HG03565 (cell line): Measurements from ENCODE around the gene TPSD1.
"Not testable (repeated sequence)": the region's sequence is repeated elsewhere in the genome, so short reads cannot be mapped to it uniquely, and the experiment has no call there.

Source experiments
- ATAC-seq: cut with Tn5 transposase; IDR thresholded peaks from one replicate; pipeline ENCODE4 v1.9.1; 2021; ENCODE audit warnings: mild to moderate bottlenecking, moderate library complexity; ENCODE audit not compliant: unreplicated experiment

The TPSD1 gene

DNA sequence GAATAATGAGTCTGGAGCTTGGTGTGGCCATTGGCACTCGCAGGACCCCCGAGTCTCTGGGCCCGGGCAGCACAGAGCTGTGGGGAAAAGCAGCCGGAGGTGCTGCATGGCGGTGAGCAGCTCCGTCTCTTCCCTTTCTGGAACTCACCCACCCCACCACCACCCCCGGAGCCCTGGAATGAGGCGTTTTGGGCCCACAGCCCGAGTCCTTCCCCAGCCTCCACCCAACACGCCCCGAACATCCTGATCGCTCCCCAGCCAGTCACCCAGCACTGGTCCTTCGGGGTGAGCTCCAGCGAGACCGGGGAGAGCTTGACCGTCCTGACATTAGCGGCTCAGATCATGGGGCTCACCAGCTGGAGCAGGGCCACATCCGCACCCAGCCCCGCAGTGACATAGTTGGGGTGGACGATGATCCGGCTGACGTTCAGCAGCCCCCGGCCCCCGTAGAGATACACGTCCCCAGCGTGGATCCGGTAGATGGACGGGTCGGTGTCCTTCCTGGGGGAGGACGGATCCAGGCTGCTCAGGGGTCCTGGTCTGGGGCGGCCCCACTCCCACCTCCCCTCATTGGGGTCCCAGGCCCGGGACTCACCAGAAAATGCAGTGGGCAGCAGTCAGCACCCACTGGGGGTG is 6.5 kb downstream of the TPSD1 start:
- ATAC-seq: no peak

DNA sequence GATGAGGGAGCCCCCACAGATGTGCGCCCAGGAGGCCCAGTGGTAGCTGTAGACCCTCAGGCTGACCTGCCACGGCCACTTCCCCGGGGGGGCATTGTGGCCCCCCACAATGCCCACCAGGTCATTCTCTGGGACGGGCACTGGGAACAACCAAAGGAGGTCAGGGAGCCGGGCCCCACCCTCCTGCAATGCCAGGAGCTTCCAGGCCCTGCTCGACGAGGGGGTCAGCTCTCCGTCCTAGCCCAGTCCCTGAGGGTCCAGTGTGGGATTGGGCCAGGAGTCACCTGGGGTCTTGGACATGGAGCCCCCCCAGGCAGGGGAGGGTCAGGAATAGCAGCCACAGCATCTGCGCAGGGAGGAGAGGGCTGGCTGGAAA is 7.0 kb downstream of the TPSD1 start:
- ATAC-seq: no peak

DNA sequence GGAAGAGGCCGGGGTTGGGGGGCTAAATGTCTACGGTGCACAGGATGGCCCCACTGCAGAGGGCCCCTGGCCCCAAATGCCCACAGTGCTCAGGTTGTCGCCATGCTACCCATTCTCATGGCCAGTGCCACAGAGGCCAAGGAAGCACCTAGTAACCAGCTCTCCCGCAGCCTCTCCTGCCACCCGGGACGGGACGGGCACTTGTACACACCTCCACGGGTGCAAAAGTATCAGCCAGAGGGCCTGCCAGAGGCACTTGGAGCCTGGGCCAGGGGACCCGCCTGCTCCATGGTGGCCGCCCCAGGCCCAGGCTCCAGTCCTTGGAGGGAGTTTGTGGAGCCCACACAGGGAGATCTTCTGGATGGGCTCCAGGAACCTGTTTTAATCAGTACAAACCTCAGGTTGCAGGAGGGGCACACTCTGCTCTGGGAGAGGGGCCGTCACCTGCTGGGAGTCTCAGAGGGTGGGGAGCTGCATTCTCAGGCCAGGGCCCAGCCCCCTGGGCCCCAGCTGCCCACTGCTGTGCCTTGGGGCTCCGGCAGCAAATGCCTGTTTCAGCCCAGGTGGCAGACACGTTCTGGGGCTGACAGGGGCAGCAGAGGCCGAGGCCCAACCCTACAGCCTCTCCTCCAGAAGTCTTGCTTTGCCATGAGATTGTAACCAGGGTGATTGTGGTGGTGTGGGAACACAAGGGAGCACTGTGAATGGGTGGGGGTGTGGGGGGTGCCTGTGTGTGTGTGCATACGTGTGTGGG is 7.9 kb downstream of the TPSD1 start:
- ATAC-seq: no peak

DNA sequence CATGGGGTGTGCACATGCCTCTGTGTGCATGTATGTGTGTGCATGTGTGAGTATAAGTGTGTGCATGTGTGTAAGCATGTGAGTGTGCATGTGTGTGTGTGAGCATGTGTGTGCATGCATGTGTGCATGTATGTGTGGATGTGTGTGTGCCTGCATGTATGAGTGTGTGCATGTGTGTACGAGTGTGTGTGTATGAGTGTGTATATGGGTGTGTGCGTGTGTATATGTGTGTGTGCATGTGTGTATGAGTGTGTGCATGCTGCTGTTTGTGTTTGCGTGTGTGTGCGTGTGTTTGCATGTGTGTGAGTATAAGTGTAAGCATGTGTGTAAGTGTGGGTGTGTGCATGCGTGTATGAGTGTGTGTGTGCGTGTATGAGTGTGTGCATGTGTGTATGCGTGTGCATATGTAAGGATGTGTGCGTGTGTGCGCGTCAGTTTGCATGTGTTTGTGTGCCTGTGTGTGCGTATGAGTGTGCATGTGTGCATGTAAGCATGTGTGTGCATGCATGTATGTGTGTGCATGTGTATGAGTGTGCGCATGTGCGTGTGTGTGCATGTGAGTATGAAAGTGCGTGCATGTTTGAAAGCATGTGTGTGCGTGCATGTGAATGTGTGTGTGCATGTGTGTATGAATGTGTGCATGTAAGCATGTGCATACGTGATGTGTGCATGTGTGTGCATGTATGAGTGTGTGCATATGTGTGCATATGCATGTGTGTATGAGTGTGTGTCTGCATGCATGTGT is 8.6 kb downstream of the TPSD1 start:
- ATAC-seq: no peak

DNA sequence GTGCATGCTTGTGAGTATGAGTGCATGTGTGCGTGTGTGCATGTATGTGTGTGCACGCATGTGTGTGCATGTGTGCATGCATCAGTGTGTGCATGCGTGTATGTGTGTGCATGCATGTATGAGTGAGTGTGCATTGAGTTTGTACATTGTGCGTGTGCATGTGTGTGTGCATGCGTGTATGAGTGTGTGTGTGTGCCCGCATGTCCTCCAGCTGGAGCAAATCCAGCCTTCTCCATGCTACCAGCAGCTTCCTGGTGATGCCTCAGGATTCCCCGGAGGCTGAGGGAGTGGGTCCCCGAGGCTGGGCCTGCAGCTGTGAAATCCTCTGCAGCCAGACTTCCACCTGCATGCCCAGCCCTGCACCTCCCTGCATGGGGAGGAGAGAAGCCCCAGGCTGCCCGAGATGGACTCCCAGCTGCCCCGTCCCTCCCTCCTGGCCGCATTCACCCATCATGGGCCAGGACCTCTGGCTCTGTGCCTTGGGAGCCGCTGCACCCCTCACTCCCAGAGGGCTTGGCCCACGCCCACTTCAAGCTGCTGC is 9.3 kb downstream of the TPSD1 start:
- no peak for ATAC-seq

DNA sequence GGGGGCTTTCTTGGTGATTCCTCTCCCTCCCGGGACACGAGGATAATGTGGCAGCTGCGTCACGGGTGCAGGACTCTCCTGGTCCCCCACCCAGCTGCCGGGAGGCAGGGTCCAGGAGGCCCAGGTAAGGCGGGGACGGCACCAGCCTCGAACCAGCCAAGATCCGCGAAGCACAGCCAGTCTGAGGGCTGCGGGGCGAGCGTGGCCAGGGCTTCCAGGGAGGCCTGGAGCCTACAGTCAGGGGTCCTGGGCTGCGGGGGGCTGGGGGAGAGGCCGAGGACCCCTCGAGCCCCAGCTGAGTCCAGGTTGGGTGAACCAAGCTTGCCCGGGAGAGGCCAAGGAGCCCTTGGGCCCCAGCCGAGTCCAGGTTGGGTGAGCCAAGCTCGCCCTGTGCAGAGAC is 10.0 kb downstream of the TPSD1 start:
- no peak for ATAC-seq

DNA sequence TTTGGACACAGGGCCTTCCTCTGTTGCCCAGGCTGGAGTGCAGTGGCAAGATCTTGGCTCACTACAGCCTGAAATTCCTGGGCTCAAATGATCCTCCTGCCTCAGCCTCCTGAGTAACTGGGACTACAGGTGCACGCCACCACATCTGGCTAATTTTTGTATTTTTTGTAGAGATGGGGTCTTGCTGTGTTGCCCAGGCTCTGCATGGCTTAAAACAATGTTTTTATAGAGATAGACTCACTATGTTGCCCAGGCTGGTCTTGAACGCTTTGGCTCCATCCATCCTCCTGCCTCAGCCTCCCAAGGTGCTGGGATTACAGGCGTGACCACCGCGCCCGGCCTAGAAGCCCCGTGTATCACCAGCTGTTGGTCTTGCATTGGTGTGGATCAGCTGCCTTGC is 13.5 kb downstream of the TPSD1 start:
- ATAC-seq: not testable (repeated sequence)

DNA sequence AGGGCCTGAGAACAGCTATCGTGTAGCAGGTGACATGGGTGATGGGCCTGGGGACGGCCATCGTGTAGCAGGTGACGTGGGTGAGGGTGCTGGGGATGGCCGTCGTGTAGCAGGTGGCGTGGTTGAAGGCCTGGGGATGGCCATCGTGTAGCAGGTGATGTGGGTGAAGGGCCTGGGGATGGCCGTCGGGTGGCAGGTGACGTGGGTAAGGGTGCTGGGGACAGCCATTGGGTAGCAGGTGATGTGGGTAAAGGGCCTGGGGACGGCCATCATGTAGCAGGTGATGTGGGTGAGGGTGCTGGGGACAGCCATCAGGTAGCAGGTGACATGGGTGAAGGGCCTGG is 15.5 kb downstream of the TPSD1 start:
- no peak for ATAC-seq

DNA sequence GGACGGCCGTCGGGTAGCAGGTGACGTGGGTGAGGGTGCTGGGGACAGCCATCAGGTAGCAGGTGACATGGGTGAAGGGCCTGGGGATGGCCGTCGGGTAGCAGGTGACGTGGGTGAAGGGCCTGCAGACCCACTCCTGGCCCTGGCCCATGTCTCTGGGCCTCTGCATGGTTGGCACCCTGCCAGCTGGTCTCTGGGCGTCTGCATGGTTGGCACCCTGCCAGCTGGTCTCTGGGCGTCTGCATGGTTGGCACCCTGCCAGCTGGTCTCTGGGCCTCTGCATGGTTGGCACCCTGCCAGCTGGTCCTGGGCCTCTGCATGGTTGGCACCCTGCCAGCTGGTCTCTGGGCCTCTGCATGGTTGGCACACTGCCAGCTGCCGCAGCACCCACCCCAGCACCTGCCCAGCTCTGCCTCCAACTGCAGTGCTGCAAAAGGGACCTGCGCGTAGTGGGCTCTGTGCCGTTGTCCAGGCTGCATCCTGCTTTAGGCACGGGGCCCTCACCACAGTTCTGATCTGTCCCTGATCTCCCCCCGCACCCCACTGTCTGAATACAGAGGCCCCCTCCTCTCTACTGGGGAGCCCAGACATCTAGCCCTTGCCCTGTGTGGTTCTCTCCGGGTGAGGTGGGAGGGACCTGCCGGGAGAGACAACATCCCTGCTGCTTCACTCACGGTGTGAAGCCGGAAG is 16.0 kb downstream of the TPSD1 start:
- not testable (repeated sequence) for ATAC-seq

DNA sequence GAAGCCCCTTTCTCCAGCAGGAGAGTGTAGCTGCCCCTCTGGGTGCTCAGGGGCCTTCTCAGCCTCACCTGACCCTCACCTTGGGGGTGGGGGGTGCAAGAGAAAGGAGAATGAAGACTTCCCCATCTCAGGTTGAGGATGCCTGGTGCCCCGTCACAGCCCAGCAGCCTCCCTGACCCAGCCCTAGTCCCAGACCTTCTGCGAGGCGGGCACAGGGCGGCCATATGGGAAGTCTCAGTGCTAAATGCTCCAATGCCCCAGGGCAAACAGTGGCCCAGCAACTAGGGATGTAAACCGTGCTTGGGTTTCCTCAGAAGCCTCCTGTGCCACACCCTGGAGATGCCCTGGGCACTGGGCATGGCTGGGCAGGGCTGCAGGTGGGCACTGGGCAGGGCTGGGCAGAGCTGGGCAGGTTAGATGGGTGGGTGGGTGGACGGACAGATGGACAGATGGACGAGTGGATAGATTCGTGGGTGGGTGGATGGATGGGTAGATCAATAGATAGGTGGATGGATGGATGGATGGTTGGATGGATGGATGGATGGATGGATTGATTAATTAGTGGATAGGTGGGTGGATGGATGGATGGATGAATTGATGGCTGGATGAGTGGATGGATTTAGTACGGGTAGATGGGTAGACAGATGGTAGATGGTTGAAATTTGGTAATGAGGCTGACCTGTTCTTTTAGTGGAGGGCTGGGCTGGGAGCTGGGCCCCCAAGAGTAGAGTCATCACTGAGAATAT is 16.8 kb downstream of the TPSD1 start:
- ATAC-seq: no peak

DNA sequence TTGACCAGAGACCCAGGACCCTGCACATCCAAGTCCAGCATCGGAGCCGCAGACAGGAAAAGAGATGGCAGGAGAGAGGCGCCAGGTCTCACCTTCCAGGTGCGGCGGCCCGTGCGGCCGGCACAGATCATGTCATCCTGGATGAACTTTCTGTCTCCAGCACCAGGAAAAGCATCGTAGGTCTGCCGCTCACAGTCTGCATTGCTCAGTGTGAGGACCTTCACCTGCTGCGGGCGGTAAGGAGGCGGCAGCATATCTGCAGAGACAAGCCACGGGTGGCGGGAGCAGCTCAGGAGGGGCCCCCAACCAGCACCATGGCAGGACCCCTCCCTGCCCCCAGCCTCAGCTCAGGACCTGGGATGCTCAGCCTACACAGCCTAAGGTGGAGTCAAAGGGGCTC is 17.9 kb downstream of the TPSD1 start:
- no peak for ATAC-seq

DNA sequence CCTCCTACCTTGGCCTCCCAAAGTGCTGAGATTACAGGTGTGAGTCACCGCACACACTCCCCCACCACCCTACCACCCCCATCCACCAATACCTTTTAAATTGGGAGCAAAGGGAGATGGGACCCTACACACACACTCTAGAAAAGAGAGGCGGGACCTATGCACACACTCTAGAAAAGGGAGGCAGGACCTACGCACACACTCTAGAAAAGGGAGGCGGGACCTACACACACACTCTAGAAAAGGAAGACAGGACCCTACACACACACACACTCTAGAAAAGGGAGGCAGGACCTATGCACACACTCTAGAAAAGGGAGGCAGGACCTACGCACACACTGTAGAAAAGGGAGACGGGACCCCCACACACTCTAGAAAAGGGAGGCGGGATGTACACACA is 18.9 kb downstream of the TPSD1 start:
- no peak for ATAC-seq

DNA sequence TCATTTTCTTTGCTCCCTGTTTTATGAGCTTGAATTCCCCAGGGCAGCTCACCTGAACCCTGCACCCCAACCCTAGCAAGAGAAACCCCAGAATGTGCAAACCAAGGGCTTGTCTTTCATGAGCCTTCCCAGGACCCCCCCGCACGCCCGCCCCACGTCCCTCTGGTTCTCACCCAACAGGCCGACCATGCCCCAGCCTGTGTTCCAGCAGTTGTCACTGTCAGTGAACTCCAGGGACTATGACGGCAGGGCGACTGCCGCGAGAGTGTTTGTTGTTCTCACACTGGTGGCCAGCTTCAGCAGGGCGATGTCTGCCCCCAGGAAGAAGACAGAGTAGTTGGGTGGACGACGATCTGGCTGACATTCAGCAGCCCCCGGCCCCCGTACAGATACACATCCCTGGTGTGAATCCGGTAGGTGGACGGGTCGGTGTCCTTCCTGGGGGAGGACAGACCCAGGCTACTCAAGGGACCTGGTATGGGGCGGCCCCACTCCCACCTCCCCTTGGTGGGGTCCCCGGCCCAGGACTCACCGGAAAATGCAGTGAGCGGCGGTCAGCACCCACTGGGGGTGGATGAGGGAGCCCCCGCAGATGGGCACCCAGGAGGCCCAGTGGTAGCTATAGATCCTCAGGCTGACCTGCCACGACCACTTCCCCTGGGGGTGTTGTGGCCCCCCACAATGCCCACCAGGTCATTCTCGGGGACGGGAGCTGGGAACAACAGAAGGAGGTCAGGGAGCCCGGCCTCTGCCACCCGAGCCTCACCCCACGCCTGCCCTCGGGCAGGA is 20.1 kb downstream of the TPSD1 start:
- ATAC-seq: no peak

DNA sequence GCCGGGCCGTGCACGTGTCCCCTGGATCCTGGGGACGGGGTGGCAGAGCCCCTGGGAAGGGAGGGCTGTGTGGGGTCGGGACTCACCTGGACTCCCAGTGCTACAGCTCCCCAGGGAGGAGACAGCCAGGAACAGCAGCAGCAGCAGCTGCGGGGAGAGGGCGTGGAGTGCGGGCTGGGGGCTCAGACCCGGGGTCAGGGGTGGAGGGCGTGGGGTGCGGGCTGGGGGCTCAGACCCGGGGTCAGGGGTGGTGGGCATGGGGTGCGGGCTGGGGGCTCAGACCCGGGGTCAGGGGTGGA is 20.7 kb downstream of the TPSD1 start:
- ATAC-seq: no peak

DNA sequence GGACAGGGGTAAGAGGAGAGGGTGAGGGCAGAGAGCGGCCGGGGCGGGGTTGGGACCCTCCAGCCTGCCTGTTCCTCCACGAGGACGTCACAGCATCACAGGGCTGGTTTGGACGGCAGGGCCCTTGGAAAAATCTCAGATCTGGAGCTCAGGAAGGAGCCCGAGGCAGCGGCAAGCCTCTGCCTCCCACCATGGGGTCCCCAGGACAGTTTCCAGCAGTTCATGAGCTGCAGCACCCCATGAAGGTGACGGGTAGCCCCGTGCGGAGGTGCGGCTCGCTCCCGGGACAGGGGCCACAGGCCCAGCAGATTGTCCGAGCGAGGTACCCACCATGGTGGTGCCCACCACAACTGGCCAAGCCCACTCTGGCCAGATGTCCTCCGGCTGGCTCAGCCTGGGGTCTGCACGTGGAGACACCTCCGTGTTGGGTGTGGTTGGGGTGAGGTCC is 21.3 kb downstream of the TPSD1 start:
- ATAC-seq: no peak

DNA sequence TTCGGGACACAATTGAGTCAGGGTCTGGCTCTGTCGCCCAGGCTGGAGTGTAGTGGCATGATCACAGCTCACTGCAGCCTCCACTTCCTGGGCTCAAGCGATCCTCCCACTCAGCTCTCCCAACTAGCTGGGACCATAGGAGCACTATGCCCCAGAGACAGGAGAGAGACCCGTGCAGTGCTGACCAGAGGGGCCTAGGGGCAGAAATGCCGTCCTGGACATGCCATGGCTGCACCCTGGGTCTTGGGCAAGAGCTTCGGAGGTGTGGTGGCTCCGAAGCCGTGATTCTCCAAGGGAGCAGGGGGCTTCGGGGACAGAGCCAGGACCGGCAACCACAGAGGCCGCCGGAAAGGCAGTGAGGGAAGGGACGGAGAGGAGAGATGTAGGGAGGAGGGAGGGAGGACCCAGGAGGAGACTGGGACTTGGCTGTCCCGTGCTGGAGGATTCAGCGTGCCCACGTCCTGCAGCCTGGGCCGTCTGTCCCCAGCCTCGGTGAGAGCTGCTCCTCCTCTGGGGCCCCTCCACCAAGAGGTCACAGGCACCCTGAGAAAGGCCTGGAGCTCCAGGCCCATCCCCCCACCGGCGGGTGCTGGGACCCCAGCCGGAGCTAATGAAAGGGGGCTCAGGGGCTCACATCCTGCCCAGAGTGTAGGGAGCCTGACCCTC is 21.9 kb downstream of the TPSD1 start:
- ATAC-seq: no peak

DNA sequence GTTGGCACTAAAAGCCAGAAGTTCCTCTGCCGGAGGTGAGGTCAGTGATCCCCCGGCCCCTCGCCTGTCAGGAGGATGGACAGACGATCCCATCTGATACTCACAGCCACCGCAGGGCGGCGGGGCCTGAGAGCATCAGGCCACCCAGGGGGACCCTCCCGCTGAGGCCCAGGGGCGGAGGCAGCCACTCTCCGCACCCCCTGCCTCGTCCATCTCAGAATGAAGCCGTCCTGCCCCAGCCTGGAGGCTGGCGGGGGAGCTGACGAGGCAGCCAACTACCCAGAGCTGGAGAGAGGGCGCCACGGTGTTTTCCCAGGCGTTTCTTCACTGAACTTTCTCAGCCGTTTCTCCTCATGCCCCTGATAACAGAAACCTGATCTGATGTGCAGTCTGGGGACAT is 22.6 kb downstream of the TPSD1 start:
- ATAC-seq: no peak

DNA sequence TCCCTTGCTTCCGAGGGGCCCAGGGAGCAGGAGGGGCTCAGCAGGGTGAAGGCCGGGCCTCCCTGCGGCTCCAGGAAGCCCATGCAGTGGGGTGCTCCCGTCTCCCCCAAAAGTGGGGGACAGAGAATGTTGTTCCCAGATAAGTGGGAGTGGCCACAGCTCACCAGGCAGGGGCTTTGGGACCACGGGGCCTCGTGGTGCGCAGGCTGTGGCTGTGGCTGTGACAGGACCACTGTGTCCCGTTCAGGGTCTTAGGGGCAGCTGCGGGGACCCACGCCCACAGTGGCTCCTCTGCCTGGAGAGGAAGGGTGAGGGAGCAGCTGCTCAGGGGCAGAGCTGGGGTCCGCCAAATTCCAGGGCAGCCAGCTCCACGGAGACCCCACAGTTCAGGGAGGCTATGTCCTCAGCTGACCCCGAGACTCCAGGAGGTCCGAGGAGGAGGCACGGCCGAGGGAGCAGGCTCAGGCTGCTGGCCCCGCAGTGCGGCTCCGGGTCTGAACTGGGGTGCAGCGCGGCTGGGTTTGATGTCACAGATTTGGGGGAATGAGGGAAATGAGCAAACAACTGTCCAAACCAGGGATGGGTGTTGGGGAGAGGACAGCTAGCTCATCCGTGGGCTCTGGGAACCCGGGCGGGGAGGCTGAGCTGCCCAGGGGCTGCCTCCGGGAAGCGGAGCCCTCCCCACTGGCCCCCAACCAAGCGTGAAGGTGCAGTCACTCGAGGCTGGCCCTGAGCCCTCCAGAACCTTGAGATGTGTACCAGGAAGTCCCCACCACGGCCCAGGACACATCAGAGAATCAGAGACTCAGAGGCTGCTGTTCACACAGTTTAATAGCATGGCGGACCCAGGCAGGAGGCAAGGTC is 23.4 kb downstream of the TPSD1 start:
- no peak for ATAC-seq
